Measurements from ENCODE around the gene SLC17A2. TPM values are rescaled to one million over a fixed set of nuclear protein-coding genes. Genes with fewer than 3 reads are reported as not detected.

SLC17A2 gene
- total and polyA plus RNA-seq, 2 of the 13 experiments (the other 11 are each of a cell fraction or from before 2014, with no cell fraction given): 11.2 to 32.4 TPM

DNA sequence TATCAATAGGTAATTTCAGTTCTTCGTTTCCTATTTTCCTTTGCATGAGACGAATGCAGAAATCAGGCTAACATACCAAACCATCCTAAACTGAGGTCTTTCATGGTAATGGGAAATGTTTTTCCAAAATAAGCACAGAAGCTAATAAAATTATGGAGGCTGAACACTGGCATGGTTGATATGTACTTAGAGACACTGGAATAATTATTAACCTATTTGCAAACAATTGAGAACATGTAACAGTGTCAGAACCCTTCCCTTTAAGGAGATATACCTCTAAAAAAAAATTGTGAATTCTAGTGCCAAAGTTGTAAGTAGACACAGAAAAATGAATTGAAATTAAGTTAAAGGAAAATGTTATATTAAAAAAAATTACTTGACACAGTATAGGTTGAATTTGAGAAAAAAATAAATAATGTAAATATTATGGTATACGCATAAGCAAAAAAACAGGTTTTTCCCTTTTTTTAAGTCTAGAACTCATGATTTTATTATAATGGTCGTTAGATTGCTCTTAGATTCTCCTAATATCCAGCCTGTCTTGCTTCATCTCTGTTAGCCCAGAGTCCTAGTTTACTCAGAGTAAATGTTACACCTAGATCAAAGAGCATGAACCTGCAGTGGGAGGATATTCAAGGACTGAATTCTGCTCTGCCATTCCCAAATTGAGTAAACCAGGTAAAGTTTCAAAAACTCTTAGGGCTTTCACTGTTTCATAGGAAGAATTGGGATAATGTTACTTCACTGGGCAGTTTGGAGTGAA is 1.7 kb downstream of the SLC17A2 start (continued):
- TF ChIP-seq, protein P1, sequence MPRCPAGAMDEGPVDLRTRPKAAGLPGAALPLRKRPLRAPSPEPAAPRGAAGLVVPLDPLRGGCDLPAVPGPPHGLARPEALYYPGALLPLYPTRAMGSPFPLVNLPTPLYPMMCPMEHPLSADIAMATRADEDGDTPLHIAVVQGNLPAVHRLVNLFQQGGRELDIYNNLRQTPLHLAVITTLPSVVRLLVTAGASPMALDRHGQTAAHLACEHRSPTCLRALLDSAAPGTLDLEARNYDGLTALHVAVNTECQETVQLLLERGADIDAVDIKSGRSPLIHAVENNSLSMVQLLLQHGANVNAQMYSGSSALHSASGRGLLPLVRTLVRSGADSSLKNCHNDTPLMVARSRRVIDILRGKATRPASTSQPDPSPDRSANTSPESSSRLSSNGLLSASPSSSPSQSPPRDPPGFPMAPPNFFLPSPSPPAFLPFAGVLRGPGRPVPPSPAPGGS (CRISPR knock-in tag; IDR thresholded peaks at IDR 0.05): no peak
- TF ChIP-seq ZNF792 (CRISPR knock-in tag; IDR thresholded peaks at IDR 0.05) (peak; percentile 62; the same call in 1 of the 2 replicates), CEBPG (CRISPR knock-in tag; IDR thresholded peaks at IDR 0.05) (peak; percentile 99), KLF16 (CRISPR knock-in tag; IDR thresholded peaks at IDR 0.05) (peak in 1 of 2 experiments; percentile 89; a peak in 2 of 4 replicates), CEBPB (IDR thresholded peaks at IDR 0.05; ENCODE audit: borderline replicate concordance, low read depth, low read length) (peak; percentile 97), CENPT (CRISPR knock-in tag; IDR thresholded peaks at IDR 0.05; ENCODE audit: low read depth) (no peak), CREB1 (IDR thresholded peaks at IDR 0.05) (no peak), CREB1 (CRISPR knock-in tag; IDR thresholded peaks at IDR 0.05) (peak; percentile 70), ASH2L (IDR thresholded peaks at IDR 0.05; ENCODE audit: insufficient read length, low read depth, low read length) (peak; percentile 69), ZNF224 (CRISPR knock-in tag; IDR thresholded peaks at IDR 0.05) (no peak), ZFP41 (CRISPR knock-in tag; IDR thresholded peaks at IDR 0.05; ENCODE audit: borderline replicate concordance) (no peak), MED13 (CRISPR knock-in tag; IDR thresholded peaks at IDR 0.05) (peak; percentile 61; the same call in 1 of the 2 replicates), ZNF430 (CRISPR knock-in tag; IDR thresholded peaks at IDR 0.05) (peak; percentile 60; the same call in 1 of the 2 replicates), ZEB1 (IDR thresholded peaks at IDR 0.05; ENCODE audit: insufficient replicate concordance, low read depth) (peak; percentile 94), ZNF367 (CRISPR knock-in tag; IDR thresholded peaks at IDR 0.05; ENCODE audit: borderline replicate concordance) (no peak), ELF1 (CRISPR knock-in tag; IDR thresholded peaks at IDR 0.05) (peak; percentile 34; the same call in 1 of the 2 replicates)
- TF ChIP-seq, protein P2, sequence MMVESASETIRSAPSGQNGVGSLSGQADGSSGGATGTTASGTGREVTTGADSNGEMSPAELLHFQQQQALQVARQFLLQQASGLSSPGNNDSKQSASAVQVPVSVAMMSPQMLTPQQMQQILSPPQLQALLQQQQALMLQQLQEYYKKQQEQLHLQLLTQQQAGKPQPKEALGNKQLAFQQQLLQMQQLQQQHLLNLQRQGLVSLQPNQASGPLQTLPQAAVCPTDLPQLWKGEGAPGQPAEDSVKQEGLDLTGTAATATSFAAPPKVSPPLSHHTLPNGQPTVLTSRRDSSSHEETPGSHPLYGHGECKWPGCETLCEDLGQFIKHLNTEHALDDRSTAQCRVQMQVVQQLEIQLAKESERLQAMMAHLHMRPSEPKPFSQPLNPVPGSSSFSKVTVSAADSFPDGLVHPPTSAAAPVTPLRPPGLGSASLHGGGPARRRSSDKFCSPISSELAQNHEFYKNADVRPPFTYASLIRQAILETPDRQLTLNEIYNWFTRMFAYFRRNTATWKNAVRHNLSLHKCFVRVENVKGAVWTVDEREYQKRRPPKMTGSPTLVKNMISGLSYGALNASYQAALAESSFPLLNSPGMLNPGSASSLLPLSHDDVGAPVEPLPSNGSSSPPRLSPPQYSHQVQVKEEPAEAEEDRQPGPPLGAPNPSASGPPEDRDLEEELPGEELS (CRISPR knock-in tag; IDR thresholded peaks at IDR 0.05): peak; percentile 85
- TF ChIP-seq, protein P3, sequence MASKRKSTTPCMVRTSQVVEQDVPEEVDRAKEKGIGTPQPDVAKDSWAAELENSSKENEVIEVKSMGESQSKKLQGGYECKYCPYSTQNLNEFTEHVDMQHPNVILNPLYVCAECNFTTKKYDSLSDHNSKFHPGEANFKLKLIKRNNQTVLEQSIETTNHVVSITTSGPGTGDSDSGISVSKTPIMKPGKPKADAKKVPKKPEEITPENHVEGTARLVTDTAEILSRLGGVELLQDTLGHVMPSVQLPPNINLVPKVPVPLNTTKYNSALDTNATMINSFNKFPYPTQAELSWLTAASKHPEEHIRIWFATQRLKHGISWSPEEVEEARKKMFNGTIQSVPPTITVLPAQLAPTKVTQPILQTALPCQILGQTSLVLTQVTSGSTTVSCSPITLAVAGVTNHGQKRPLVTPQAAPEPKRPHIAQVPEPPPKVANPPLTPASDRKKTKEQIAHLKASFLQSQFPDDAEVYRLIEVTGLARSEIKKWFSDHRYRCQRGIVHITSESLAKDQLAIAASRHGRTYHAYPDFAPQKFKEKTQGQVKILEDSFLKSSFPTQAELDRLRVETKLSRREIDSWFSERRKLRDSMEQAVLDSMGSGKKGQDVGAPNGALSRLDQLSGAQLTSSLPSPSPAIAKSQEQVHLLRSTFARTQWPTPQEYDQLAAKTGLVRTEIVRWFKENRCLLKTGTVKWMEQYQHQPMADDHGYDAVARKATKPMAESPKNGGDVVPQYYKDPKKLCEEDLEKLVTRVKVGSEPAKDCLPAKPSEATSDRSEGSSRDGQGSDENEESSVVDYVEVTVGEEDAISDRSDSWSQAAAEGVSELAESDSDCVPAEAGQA (IDR thresholded peaks at IDR 0.05; ENCODE audit: low read depth): no peak
- TF ChIP-seq, protein P3 (CRISPR knock-in tag; IDR thresholded peaks at IDR 0.05; ENCODE audit: borderline replicate concordance): no peak
- TF ChIP-seq, protein P4, sequence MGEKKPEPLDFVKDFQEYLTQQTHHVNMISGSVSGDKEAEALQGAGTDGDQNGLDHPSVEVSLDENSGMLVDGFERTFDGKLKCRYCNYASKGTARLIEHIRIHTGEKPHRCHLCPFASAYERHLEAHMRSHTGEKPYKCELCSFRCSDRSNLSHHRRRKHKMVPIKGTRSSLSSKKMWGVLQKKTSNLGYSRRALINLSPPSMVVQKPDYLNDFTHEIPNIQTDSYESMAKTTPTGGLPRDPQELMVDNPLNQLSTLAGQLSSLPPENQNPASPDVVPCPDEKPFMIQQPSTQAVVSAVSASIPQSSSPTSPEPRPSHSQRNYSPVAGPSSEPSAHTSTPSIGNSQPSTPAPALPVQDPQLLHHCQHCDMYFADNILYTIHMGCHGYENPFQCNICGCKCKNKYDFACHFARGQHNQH (CRISPR knock-in tag; IDR thresholded peaks at IDR 0.05): peak; percentile 76; the same call in 1 of the 2 replicates
